ENCODE data around the gene ZMIZ1.

GRCh38 chr10:79092292-79092896 is 23.6 kb downstream of the ZMIZ1 start:
- TF ChIP-seq ELF1 (IDR thresholded peaks at IDR 0.05; ENCODE audit: borderline replicate concordance, low read depth), result no peak
- no peak for TF ChIP-seq POLR2A (IDR thresholded peaks at IDR 0.05; ENCODE audit: borderline replicate concordance, extremely low read depth, insufficient read depth, insufficient read length)
- no peak for TF ChIP-seq CTCF (IDR thresholded peaks at IDR 0.05 in 2 of 3, conservative IDR thresholded peaks at IDR 0.05 in 1 of 3; ENCODE audit: borderline replicate concordance in 1 of 3, insufficient read depth in 1 of 3, low read depth in 2 of 3, low read length in 2 of 3)
- TF ChIP-seq CEBPB (IDR thresholded peaks at IDR 0.05; ENCODE audit: low read depth), result no peak
- TF ChIP-seq YY1 (IDR thresholded peaks at IDR 0.05; ENCODE audit: extremely low read depth, insufficient replicate concordance, low read depth, low read length), result no peak
- TF ChIP-seq REST (IDR thresholded peaks at IDR 0.05; ENCODE audit: low read depth), result no peak
- TF ChIP-seq JUND (IDR thresholded peaks at IDR 0.05), result no peak
- TF ChIP-seq EZH2 (IDR thresholded peaks at IDR 0.05), result no peak
- TF ChIP-seq ZBTB33 (IDR thresholded peaks at IDR 0.05; ENCODE audit: extremely low read depth, insufficient replicate concordance, low read length), result no peak
- no peak for TF ChIP-seq SP1 (IDR thresholded peaks at IDR 0.05; ENCODE audit: low read depth)
- no peak for TF ChIP-seq RAD21 (IDR thresholded peaks at IDR 0.05; ENCODE audit: low read depth)
